ENCODE data around the gene TMEM44. TPM values are rescaled to one million over a fixed set of nuclear protein-coding genes. Genes with fewer than 3 reads are reported as not detected.

The TMEM44 gene, protein sequence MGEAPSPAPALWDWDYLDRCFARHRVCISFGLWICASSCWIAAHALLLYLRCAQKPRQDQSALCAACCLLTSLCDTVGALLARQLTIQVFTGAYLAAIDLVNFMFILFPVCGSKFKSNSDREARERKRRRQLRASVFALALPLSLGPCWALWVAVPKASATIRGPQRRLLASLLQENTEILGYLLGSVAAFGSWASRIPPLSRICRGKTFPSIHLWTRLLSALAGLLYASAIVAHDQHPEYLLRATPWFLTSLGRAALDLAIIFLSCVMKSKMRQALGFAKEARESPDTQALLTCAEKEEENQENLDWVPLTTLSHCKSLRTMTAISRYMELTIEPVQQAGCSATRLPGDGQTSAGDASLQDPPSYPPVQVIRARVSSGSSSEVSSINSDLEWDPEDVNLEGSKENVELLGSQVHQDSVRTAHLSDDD
- 1 to 10 TPM; 3.0 to 4.4 TPM for total RNA-seq

DNA sequence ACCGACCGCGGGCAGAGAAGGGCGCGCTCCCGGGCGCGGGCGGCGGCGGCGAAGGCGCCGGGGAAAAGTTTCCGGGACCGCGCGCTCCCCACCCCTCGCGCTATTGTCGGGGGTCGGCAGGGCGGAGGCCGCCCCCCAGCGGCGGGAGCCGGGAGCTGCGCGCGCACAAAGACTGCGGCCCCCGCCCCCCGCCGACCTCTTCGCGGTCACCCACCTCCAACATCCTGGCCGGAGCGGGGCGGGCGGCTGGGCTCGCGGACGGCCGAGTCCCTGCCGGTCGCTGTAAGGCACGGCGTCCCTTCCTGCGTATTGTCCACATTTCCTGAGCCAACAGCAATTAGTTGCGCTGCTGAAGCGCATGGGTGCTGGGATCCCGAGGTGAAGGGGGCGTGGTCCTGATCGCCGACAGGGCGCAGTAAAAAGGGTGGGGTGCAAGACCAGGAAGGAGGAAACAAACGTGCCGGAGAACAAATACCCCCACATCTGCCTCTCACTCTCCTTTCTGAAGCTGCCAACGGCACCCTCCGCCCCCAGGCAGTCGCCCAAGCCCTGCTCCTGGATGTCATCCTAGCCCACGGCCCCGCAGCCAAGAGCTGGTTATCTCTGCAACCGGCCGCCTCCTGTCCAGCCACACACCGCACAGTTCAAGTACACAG is at the start of gene TMEM44:
Gene TMEM44 (minus strand): TSS at position 71 of the 656 bp plus-strand sequence. CDS start 204 bp downstream, outside the sequence.
- peaks cover 12% of the 10 kb centered on the region for H3K4me1 Mint-ChIP-seq
- peak within 1 kb of the TSS; percentile 84 for H3K4me3 Mint-ChIP-seq
- peak within 1 kb of the TSS; percentile 51 for H3K27ac Mint-ChIP-seq
- peak; percentile 77 for DNase-seq
- no peaks in the 10 kb centered on the region for H3K9me3 Mint-ChIP-seq
- no peaks in the 10 kb centered on the region for H3K36me3 Mint-ChIP-seq
- no peaks in the 10 kb centered on the region for H3K27me3 Mint-ChIP-seq

DNA sequence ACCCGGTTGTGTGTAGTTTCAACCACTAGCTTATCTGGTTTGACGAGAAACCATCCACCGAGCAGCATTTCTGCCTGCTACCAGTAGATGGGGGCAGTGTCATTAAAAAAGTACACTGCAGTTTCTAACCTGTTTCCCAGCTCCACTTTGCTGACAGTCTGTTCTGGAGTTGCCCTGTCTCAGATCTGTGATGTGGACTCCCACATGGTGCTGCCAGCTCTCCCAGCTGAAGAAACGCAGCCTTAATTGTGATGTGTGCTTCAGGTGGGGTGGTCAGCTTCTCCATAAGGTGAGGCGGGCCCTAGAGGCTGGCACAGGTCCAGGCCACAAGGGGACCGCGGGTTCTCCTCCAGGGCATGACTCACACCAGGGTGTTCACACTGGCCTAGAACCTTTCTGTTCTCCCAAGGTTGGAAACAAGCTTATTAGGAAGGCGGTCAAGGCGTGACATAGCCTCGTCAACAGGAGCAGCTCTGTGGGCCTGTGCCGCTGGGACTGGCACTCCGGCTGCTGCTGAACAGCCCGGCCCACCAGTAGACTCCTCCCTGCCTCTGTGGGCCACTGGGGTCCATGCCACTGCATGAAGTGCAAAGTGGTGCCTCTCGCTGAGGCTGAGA is 49.6 kb upstream of the TMEM44 start:
- H3K36me3 Mint-ChIP-seq, result no peaks in the 10 kb centered on the region
- peaks cover 20% of the 10 kb centered on the region for H3K27me3 Mint-ChIP-seq
- H3K4me3 Mint-ChIP-seq, result no peak overlapping the region
- H3K4me1 Mint-ChIP-seq, result peaks cover 41% of the 10 kb centered on the region
- H3K9me3 Mint-ChIP-seq, result no peaks in the 10 kb centered on the region
- H3K27ac Mint-ChIP-seq, result no peak overlapping the region
- peak; percentile 61 for DNase-seq

- DNase-seq, result no peak
- peaks cover 17% of the 10 kb centered on the region for H3K27me3 Mint-ChIP-seq
- peaks cover 39% of the 10 kb centered on the region for H3K4me1 Mint-ChIP-seq
- no peaks in the 10 kb centered on the region for H3K9me3 Mint-ChIP-seq
- H3K36me3 Mint-ChIP-seq, result no peaks in the 10 kb centered on the region
- no peak overlapping the region for H3K4me3 Mint-ChIP-seq
- no peak overlapping the region for H3K27ac Mint-ChIP-seq
Observed at GRCh38 chr3:194682189-194682693, 49.0 kb upstream of the TMEM44 start.

DNA sequence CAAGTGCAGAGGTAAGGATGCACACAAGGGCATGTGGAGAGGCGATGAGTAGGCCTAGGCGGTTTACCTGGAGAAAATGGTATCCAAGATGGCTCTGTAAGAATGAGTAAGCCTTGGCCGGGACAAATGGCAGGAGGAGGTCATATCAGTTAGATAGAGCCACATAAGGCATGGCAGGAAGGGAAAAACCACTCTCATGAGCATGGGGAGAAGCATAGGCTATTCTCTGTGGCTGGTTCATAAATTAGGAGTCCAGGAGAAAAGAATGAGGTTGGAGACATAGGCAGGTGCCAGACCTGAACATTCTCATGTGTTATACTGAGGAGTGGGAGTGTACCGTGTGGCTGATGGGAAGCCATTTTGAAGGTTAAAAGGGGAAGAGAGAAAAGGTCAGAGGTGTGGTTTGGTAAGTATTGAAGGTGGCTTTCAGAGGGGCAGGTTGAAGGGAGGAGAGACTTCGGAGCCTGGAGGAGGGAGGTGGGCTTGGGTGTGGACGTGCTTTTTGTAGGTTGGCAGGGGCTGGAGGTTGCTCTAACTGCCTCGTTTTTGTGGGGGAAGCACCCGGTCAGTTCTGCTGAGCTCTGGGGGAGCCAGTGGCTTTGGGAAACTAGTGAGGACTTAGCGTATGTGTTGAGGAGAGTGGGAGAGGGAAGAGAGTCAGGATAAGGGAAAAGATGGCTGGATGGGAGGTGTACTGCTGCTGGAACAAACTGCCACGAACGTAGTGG is 47.8 kb upstream of the TMEM44 start:
- DNase-seq, result no peak
- H3K36me3 Mint-ChIP-seq, result no peaks in the 10 kb centered on the region
- H3K4me3 Mint-ChIP-seq, result no peak overlapping the region
- peaks cover 42% of the 10 kb centered on the region for H3K4me1 Mint-ChIP-seq
- no peak overlapping the region for H3K27ac Mint-ChIP-seq
- H3K9me3 Mint-ChIP-seq, result no peaks in the 10 kb centered on the region
- peaks cover 11% of the 10 kb centered on the region for H3K27me3 Mint-ChIP-seq

- H3K4me3 Mint-ChIP-seq, result no peak overlapping the region
- H3K4me1 Mint-ChIP-seq, result peaks cover 35% of the 10 kb centered on the region
- no peak for DNase-seq
- H3K36me3 Mint-ChIP-seq, result no peaks in the 10 kb centered on the region
- H3K9me3 Mint-ChIP-seq, result no peaks in the 10 kb centered on the region
- H3K27me3 Mint-ChIP-seq, result no peaks in the 10 kb centered on the region
- H3K27ac Mint-ChIP-seq, result peak overlapping the region; percentile 32
Observed at GRCh38 chr3:194676471-194676870, 43.3 kb upstream of the TMEM44 start.

DNA sequence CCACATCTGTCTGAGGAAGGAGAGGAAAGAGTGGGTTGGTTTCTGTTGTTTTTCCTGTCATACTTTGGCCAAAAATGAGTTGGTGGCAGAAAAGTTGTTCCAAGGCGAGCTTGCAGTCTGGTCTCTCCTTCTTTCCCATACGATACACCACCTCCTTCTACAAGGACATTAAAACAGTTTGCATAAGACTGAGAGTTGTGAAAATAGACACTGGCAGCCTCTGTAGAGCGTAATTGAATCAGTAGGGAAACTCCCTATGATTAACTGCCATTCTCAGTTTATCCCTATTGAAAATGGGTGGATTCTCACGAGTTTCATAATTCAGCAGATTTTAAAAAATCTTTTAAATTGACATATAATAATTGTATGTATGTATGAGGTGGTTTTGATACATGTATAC is 42.5 kb upstream of the TMEM44 start:
- H3K27ac Mint-ChIP-seq, result peak overlapping the region; percentile 74
- peaks cover 35% of the 10 kb centered on the region for H3K4me1 Mint-ChIP-seq
- H3K36me3 Mint-ChIP-seq, result no peaks in the 10 kb centered on the region
- peak overlapping the region; percentile 37 for H3K4me3 Mint-ChIP-seq
- H3K27me3 Mint-ChIP-seq, result no peaks in the 10 kb centered on the region
- H3K9me3 Mint-ChIP-seq, result no peaks in the 10 kb centered on the region
- no peak for DNase-seq

- Mint-ChIP-seq H3K4me3 (peak overlapping the region; percentile 43), H3K4me1 (peaks cover 39% of the 10 kb centered on the region), H3K36me3 (no peaks in the 10 kb centered on the region), H3K9me3 (no peaks in the 10 kb centered on the region), H3K27ac (peak overlapping the region; percentile 74), H3K27me3 (no peaks in the 10 kb centered on the region)
- DNase-seq, result peak; percentile 76
Observed at GRCh38 chr3:194675081-194675640, 41.9 kb upstream of the TMEM44 start.

- Mint-ChIP-seq H3K9me3 (no peaks in the 10 kb centered on the region), H3K36me3 (peaks cover 4% of the 10 kb centered on the region), H3K4me3 (no peak overlapping the region), H3K4me1 (peaks cover 44% of the 10 kb centered on the region), H3K27me3 (no peaks in the 10 kb centered on the region), H3K27ac (no peak overlapping the region)
- no peak for DNase-seq
Observed at GRCh38 chr3:194673761-194674160, 40.5 kb upstream of the TMEM44 start.

- Mint-ChIP-seq H3K4me1 (peaks cover 44% of the 10 kb centered on the region), H3K9me3 (no peaks in the 10 kb centered on the region), H3K36me3 (peaks cover 8% of the 10 kb centered on the region), H3K4me3 (peak overlapping the region; percentile 96), H3K27ac (peak overlapping the region; percentile 96), H3K27me3 (no peaks in the 10 kb centered on the region)
- DNase-seq, result no peak
Observed at GRCh38 chr3:194672876-194673275, 39.7 kb upstream of the TMEM44 start.

GRCh38 chr3:194671900-194672808 is 38.9 kb upstream of the TMEM44 start, which contains the start of gene LSG1:
Gene LSG1, minus strand, starts transcription at chr3:194672191. Its CDS starts 29 bp downstream, at chr3:194672162.
- Mint-ChIP-seq H3K36me3 (peaks cover 11% of the 10 kb centered on the region), H3K9me3 (no peaks in the 10 kb centered on the region), H3K27me3 (no peaks in the 10 kb centered on the region), H3K4me1 (peaks cover 44% of the 10 kb centered on the region), H3K4me3 (peak within 1 kb of the TSS; percentile 96), H3K27ac (peak within 1 kb of the TSS; percentile 96)
- peak; percentile 88 for DNase-seq

DNA sequence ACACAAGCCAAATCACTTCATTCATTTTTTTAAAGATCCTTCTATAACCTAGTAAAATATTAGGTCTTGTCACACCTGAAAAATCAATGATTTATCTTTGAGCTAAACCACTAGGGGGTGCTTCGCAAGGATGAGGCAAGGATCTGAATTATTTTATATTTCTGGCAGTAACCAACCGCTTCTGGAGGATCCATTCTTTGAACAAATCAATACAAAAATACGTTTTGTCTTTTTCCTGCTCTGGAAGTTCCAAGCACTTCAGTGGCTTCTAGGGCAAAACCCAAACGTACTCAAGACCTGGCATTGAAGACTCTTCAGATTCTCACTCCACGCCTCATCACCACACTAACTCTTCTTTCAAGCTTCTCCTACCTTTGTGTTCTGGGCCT is 38.3 kb upstream of the TMEM44 start:
- Mint-ChIP-seq H3K4me3 (peak overlapping the region; percentile 96), H3K27ac (peak overlapping the region; percentile 96), H3K27me3 (no peaks in the 10 kb centered on the region), H3K36me3 (peaks cover 13% of the 10 kb centered on the region), H3K4me1 (peaks cover 41% of the 10 kb centered on the region), H3K9me3 (no peaks in the 10 kb centered on the region)
- no peak for DNase-seq

DNA sequence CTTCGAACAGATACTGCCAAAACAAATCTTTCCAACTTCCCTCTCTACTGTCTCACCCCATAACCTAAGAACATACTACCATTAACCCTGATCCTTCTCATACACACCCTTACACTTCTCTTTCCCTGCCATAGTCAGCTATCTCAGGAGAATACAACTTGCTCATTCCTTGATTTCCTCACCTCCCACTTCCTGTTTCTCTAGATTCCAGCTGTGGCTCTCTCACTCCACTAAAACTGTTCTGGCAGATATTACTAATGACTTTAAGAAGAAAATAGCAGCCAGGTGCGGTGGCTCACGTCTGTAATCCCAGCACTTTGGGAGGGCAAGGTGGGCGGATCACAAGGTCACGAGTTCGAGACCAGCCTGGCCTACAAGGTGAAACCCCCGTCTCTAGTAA is 34.1 kb upstream of the TMEM44 start:
- peaks cover 17% of the 10 kb centered on the region for H3K4me1 Mint-ChIP-seq

GRCh38 chr3:194664857-194665256 is 31.6 kb upstream of the TMEM44 start:
- Mint-ChIP-seq H3K4me1 (peaks cover 11% of the 10 kb centered on the region), H3K36me3 (peaks cover 34% of the 10 kb centered on the region), H3K4me3 (no peak overlapping the region), H3K27me3 (no peaks in the 10 kb centered on the region), H3K9me3 (no peaks in the 10 kb centered on the region), H3K27ac (no peak overlapping the region)
- no peak for DNase-seq

More for the DNA sequence above, 34.1 kb upstream of the TMEM44 start:
- no peak for DNase-seq
- Mint-ChIP-seq H3K27ac (no peak overlapping the region), H3K9me3 (no peaks in the 10 kb centered on the region), H3K4me3 (no peak overlapping the region), H3K36me3 (peaks cover 33% of the 10 kb centered on the region), H3K27me3 (no peaks in the 10 kb centered on the region)

All from activated naive CD8-positive, alpha-beta T cell treated with anti-CD3 and anti-CD28 coated beads for 36 hours (primary cell).